Omental fat pad (tissue), 4 donors: ENCODE measurements around the gene RRAS2. TPM values are rescaled to one million over a fixed set of nuclear protein-coding genes. Genes with fewer than 3 reads are reported as not detected.

Experiments used
- ATAC-seq: fragments of 150-250 bp; one replicate; pipeline ENCODE4 v1.9.1; 2016; ENCODE audit warnings: mild to moderate bottlenecking, moderate library complexity; ENCODE audit not compliant: low FRiP score
- DNase-seq: peaks from one replicate; pipeline ENCODE4 v3.0.0-alpha.2; 2019; ENCODE audit warnings: low spot score
- CTCF ChIP-seq, 3 donors: fragments of 450-650 bp; IDR thresholded peaks; one replicate each; pipeline ENCODE4 v1.5.1; 2016 to 2017; ENCODE audit warnings: antibody characterized with exemption in 3 of 3, mild to moderate bottlenecking in 3 of 3, moderate library complexity in 2 of 3
- total RNA-seq, 4 donors: library from RNA; depleted of rRNA; stranded (reverse); fragments of >200 nt; gene quantifications; one replicate each; pipeline ENCODE4 v1.1.0, GENCODE V29; 2016

RRAS2 gene
- total RNA-seq, 4 donors from 2014 or later: 33.9 to 80.3 (median 70.7) TPM

GRCh38 chr11:14390669-14391068 lies 31.7 kb upstream of the RRAS2 start:
- no peak for ATAC-seq
- TF ChIP-seq CTCF (IDR thresholded peaks at IDR 0.05): no peak

DNA sequence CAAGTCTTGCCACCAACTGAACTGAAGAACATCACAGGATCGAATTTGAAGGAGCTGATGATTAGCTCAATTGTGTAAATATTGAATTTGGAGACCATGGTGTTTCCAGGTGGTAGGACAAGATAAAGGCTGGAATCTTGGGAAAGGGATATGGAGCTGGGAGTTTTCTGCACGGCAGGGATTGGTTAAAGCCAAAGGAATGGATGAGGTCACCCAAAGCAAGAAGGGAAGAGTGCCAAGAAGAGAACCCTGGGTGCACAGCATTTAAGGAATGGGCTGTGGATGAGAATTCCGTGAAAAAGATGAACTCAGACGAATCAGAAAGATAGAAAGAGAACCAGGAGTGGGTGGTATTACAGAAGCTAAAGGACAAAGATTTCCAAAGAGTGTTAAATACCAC lies 29.4 kb upstream of the RRAS2 start:
- TF ChIP-seq CTCF (IDR thresholded peaks at IDR 0.05): no peak
- DNase-seq (no peak), ATAC-seq (no peak)

More at GRCh38 chr11:14390669-14391068, 31.7 kb upstream of the RRAS2 start:
- no peak for DNase-seq

DNA sequence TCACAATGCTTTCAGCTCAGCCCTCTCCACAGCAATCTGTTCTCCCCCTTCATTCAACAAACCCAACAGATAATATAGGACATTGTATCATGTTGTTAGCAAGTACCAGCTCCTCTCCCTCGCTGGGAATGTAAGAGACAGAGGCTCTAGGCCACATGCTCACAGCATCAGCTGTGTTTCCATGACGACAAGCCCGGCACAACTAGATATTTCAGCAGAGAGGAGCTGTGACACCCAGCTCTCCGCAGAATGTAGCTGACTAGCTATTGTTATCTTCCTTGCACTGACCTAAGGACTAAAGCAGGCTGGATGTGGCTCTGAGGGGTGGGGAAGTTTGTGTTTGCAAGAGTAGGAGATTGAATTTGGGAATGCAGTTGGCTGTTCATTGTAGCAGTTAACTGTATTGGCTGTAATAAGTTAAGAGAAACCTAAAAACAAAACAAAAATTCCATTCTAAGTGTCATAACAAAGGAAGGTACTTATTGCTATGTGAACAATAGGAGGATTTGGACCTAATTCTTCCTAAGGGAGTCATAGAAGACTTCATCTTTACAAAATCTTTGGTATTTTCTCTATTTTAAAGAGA lies 28.0 kb upstream of the RRAS2 start:
- DNase-seq (no peak), ATAC-seq (no peak)
- no peak for TF ChIP-seq CTCF (IDR thresholded peaks at IDR 0.05)

DNA sequence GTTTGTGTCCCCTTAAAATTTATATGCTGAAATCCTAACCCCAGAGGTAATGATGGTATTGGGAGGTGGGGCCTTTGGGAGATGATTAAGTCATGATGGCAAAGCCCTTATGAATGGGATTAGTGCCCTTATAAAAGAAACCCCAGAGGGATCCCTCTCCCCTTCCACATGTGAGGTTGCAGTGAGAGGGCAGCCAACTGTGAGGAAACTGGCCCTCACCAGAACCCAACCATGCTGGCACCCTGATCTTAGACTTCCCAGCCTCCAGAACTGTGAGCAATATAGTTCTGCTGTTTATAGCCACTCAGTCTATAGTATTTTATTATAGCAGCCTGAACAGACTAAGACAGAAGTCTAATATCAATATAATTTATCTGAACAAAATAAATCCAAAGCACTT lies 27.1 kb upstream of the RRAS2 start:
- DNase-seq (no peak), ATAC-seq (no peak)
- no peak for TF ChIP-seq CTCF (IDR thresholded peaks at IDR 0.05)

DNA sequence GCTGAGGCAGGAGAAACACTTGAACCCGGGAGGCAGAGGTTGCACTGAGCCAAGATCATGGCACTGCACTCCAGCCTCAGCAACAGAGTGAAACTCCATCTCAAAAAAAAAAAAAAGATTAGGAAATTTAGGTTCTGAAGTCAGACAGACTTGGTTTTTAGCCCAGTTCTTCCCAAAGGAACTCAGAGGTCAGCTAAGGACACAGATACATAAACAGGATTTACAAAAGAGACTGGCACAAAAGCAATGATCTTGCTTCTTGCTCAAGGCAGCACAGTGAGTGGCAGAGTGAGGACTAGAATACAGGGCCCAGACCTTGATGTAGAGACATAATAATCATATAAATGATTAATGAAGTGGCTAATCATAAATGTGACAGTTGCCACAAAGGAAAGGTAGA lies 25.4 kb upstream of the RRAS2 start:
- DNase-seq: no peak
- TF ChIP-seq CTCF (IDR thresholded peaks at IDR 0.05): no peak
- ATAC-seq: no peak

GRCh38 chr11:14381968-14382367 lies 23.0 kb upstream of the RRAS2 start:
- TF ChIP-seq CTCF (IDR thresholded peaks at IDR 0.05): no peak
- ATAC-seq (no peak), DNase-seq (no peak)

- DNase-seq: peak; percentile 36
- no peak for TF ChIP-seq CTCF (IDR thresholded peaks at IDR 0.05)
- ATAC-seq: peak; percentile 78
Observed at GRCh38 chr11:14380947-14381561, 22.1 kb upstream of the RRAS2 start.
